ENCODE measurements around the gene TMEM80. TPM values are rescaled to one million over a fixed set of nuclear protein-coding genes. Genes with fewer than 3 reads are reported as not detected.

The TMEM80 gene
- total RNA-seq, 6 donors from 2014 or later = 28.6 to 62.9 (median 36.1) TPM

DNA sequence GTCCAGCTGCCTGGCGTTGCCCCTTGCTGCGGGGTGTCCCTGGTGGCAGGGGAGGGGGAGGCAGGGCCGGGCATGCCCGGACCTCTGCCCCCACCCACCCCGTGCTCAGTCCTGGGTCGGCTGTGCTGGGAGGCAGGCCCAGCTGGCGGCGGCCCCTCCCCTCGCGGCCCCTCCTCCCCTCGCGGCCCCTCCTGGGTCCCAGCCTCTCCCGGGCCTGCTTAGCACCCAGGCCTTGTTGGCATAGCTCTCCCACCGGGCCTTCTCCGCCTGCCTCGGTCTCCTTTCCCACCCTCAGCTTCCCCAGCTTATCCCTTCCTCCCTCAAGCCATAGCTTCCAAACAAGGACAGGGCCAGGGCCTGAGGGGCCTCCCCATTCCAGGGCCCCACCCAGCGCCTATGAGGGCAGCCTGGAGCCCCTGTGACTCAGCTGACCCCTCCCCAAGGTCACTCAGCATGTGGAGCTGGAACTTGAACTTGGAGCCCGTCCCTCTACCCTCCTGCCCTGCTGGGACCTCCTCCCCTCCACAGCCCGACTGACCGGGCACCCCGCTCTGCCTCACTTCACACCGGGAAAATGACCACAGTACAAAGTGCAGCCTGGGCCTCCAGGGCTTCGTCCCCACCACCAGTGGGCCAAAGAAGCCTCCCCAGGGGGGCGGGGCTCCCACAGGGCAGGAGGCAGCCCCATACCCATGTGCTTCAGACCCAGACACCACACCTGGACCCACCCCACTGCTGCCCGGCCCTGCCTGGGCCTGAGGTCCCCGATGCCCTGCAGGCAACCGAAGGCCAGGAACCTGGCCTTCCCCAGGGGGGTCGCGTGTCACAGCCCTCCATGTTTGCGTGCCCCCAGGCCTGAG lies 11.6 kb downstream of the TMEM80 start:
- Histone ChIP-seq H3K36me3 (peaks cover 0 to 4% (median 1%) of the 10 kb centered on the region in 4 donors), H3K27ac (peak overlapping the region; percentile 75 to 86 (median 81)), H3K4me1 (peaks cover 35 to 79% (median 55%) of the 10 kb centered on the region in 4 donors), H3K4me3 (peak overlapping the region; percentile 38 to 62 (median 60)), H3K9me3 (no peaks in the 10 kb centered on the region), H3K27me3 (peaks cover 0 to 20% (median 10%) of the 10 kb centered on the region in 4 donors)
- WGBS, 2 donors = 29 to 48% methylated on average over 15 to 24 of the region's 30 CpGs
- TF ChIP-seq CTCF (IDR thresholded peaks at IDR 0.05) = peak in 1 of 6 experiments; percentile 41
- TF ChIP-seq EP300 (IDR thresholded peaks at IDR 0.05) = no peak
- TF ChIP-seq POLR2AphosphoS5 (IDR thresholded peaks at IDR 0.05) = no peak
- TF ChIP-seq POLR2A (IDR thresholded peaks at IDR 0.05) = no peak
- DNase-seq = peak; percentile 69 to 89
- peak; percentile 20 to 55 for ATAC-seq (ENCODE audit: low FRiP score in 2 of 2)

GRCh38 chr11:707817-708420 lies 12.3 kb downstream of the TMEM80 start:
- peaks cover 28 to 79% (median 51%) of the 10 kb centered on the region in 4 donors for H3K4me1 ChIP-seq
- H3K4me3 ChIP-seq = peak overlapping the region in 2 of 4 donors; percentile 60 to 62
- peak overlapping the region; percentile 42 to 86 (median 81) for H3K27ac ChIP-seq
- WGBS, 2 donors = 60 to 68% methylated on average over 2 to 14 of the region's 16 CpGs
- H3K27me3 ChIP-seq = peaks cover 0 to 20% (median 10%) of the 10 kb centered on the region in 4 donors
- no peaks in the 10 kb centered on the region for H3K36me3 ChIP-seq
- H3K9me3 ChIP-seq = no peaks in the 10 kb centered on the region
- no peak for TF ChIP-seq EP300 (IDR thresholded peaks at IDR 0.05)
- TF ChIP-seq POLR2A (IDR thresholded peaks at IDR 0.05) = no peak
- no peak for TF ChIP-seq POLR2AphosphoS5 (IDR thresholded peaks at IDR 0.05)
- no peak for TF ChIP-seq CTCF (IDR thresholded peaks at IDR 0.05)
- ATAC-seq (ENCODE audit: low FRiP score in 2 of 2) = peak; percentile 0 to 42
- DNase-seq = peak; percentile 44 to 82

- peaks cover 28 to 75% (median 47%) of the 10 kb centered on the region in 4 donors for H3K4me1 ChIP-seq
- DNase-seq (no peak), ATAC-seq (ENCODE audit: low FRiP score in 2 of 2) (no peak)
- H3K9me3 ChIP-seq = no peaks in the 10 kb centered on the region
- no peaks in the 10 kb centered on the region for H3K36me3 ChIP-seq
- peak overlapping the region; percentile 42 to 86 (median 56) for H3K27ac ChIP-seq
- TF ChIP-seq POLR2A (IDR thresholded peaks at IDR 0.05) = no peak
- TF ChIP-seq EP300 (IDR thresholded peaks at IDR 0.05) = no peak
- TF ChIP-seq CTCF (IDR thresholded peaks at IDR 0.05) = no peak
- TF ChIP-seq POLR2AphosphoS5 (IDR thresholded peaks at IDR 0.05) = no peak
- peaks cover 0 to 20% (median 10%) of the 10 kb centered on the region in 4 donors for H3K27me3 ChIP-seq
- no peak overlapping the region for H3K4me3 ChIP-seq
- 70 to 75% methylated on average over 4 to 7 of the region's 7 CpGs for WGBS, 2 donors
Measured at GRCh38 chr11:708511-708910, 12.9 kb downstream of the TMEM80 start.

- H3K9me3 ChIP-seq = no peaks in the 10 kb centered on the region
- peaks cover 27 to 69% (median 42%) of the 10 kb centered on the region in 4 donors for H3K4me1 ChIP-seq
- no peaks in the 10 kb centered on the region for H3K36me3 ChIP-seq
- peaks cover 0 to 20% (median 10%) of the 10 kb centered on the region in 4 donors for H3K27me3 ChIP-seq
- WGBS, 2 donors = 58 to 69% methylated on average over 14 of the region's 27 CpGs
- DNase-seq (no peak), ATAC-seq (ENCODE audit: low FRiP score in 2 of 2) (no peak)
- H3K4me3 ChIP-seq = no peak overlapping the region
- peak overlapping the region in 3 of 4 donors; percentile 7 to 49 (median 44) for H3K27ac ChIP-seq
- TF ChIP-seq POLR2A (IDR thresholded peaks at IDR 0.05) (no peak), CTCF (IDR thresholded peaks at IDR 0.05) (no peak), POLR2AphosphoS5 (IDR thresholded peaks at IDR 0.05) (no peak)
Measured at GRCh38 chr11:709109-709997, 13.7 kb downstream of the TMEM80 start.
